K562 (cell line): Measurements from ENCODE around the gene MTMR10. TPM values are rescaled to one million over a fixed set of nuclear protein-coding genes. Genes with fewer than 3 reads are reported as not detected.

ENCODE experiments used
- BCL6 ChIP-seq: fragments of 250-450 bp; sonication (Bioruptor Pico); IDR thresholded peaks from 2 replicates; pipeline ENCODE4 v1.4.0; 2020
- C11orf30 ChIP-seq: fragments of 450-650 bp; IDR thresholded peaks from 2 replicates; pipeline ENCODE4 v1.6.1; 2016; ENCODE audit warnings: low read depth, mild to moderate bottlenecking
- DIDO1 ChIP-seq: fragments of 450-650 bp; IDR thresholded peaks from 2 replicates; pipeline ENCODE4 v1.6.1; 2016; ENCODE audit warnings: low read depth, missing biosample characterization, missing genetic modification characterization
- MAFF ChIP-seq: IDR thresholded peaks from 2 replicates; pipeline ENCODE4 v1.6.1; 2012; ENCODE audit warnings: low read length, improper control_type of control experiment
- ZC3H8 ChIP-seq: fragments of 450-650 bp; IDR thresholded peaks from 2 replicates; pipeline ENCODE4 v1.6.1; 2017
- polyA plus RNA-seq, 8 experiments: library from polyadenylated mRNA; depleted of rRNA in 4 of 8; stranded (reverse) in 5 of 8; unstranded in 3 of 8; fragments of >200 nt; fragmentation: Nextera tagmentation in 2 of 8; fragmentation: Illumina TruSeq in 1 of 8; extraction: Ambion mirVana in 2 of 8; extraction: Trizol in 1 of 8; gene quantifications; 2 replicates each; pipeline versions ENCODE4 v1.2.1 to v1.2.3, GENCODE V29; 2011 to 2014; ENCODE audit warnings: inconsistent platforms in 1 of 8, missing spikeins in 1 of 8
- total RNA-seq, 7 experiments: library from RNA; depleted of rRNA in 6 of 7; stranded (reverse); fragments of >200 nt in 6 of 7; fragmentation: Illumina TruSeq in 2 of 7; extraction: Trizol in 2 of 7; gene quantifications; 2 replicates each; pipeline versions ENCODE4 v1.2.1 to v1.2.3, GENCODE V29; 2011 to 2021; ENCODE audit warnings: low replicate concordance in 1 of 7
- TF ChIP-seq, protein P1 (sequence below): fragments of 450-650 bp; IDR thresholded peaks from 2 replicates; pipeline ENCODE4 v1.6.1; 2016; ENCODE audit warnings: mild to moderate bottlenecking, moderate library complexity

The MTMR10 gene
- total and polyA plus RNA-seq, 9 of the 15 experiments (the other 6 are each of a cell fraction or from before 2014, with no cell fraction given): 1.6 to 6.8 (median 4.8) TPM

DNA sequence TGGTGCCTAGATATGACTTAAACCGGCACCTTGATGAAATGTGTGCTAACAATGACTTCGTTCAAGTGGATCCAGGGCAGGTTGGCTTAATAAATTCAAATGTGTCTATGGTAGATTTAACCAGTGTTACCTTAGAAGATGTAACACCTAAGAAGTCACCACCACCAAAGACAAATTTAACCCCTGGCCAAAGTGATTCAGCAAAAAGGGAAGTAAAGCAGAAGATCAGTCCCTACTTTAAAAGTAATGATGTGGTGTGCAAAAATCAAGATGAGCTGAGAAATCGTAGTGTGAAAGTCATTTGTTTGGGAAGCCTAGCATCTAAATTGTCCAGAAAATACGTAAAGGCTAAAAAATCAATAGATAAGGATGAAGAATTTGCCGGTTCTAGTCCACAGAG is 86.6 kb downstream of the MTMR10 start (continued):
- TF ChIP-seq, protein P1, sequence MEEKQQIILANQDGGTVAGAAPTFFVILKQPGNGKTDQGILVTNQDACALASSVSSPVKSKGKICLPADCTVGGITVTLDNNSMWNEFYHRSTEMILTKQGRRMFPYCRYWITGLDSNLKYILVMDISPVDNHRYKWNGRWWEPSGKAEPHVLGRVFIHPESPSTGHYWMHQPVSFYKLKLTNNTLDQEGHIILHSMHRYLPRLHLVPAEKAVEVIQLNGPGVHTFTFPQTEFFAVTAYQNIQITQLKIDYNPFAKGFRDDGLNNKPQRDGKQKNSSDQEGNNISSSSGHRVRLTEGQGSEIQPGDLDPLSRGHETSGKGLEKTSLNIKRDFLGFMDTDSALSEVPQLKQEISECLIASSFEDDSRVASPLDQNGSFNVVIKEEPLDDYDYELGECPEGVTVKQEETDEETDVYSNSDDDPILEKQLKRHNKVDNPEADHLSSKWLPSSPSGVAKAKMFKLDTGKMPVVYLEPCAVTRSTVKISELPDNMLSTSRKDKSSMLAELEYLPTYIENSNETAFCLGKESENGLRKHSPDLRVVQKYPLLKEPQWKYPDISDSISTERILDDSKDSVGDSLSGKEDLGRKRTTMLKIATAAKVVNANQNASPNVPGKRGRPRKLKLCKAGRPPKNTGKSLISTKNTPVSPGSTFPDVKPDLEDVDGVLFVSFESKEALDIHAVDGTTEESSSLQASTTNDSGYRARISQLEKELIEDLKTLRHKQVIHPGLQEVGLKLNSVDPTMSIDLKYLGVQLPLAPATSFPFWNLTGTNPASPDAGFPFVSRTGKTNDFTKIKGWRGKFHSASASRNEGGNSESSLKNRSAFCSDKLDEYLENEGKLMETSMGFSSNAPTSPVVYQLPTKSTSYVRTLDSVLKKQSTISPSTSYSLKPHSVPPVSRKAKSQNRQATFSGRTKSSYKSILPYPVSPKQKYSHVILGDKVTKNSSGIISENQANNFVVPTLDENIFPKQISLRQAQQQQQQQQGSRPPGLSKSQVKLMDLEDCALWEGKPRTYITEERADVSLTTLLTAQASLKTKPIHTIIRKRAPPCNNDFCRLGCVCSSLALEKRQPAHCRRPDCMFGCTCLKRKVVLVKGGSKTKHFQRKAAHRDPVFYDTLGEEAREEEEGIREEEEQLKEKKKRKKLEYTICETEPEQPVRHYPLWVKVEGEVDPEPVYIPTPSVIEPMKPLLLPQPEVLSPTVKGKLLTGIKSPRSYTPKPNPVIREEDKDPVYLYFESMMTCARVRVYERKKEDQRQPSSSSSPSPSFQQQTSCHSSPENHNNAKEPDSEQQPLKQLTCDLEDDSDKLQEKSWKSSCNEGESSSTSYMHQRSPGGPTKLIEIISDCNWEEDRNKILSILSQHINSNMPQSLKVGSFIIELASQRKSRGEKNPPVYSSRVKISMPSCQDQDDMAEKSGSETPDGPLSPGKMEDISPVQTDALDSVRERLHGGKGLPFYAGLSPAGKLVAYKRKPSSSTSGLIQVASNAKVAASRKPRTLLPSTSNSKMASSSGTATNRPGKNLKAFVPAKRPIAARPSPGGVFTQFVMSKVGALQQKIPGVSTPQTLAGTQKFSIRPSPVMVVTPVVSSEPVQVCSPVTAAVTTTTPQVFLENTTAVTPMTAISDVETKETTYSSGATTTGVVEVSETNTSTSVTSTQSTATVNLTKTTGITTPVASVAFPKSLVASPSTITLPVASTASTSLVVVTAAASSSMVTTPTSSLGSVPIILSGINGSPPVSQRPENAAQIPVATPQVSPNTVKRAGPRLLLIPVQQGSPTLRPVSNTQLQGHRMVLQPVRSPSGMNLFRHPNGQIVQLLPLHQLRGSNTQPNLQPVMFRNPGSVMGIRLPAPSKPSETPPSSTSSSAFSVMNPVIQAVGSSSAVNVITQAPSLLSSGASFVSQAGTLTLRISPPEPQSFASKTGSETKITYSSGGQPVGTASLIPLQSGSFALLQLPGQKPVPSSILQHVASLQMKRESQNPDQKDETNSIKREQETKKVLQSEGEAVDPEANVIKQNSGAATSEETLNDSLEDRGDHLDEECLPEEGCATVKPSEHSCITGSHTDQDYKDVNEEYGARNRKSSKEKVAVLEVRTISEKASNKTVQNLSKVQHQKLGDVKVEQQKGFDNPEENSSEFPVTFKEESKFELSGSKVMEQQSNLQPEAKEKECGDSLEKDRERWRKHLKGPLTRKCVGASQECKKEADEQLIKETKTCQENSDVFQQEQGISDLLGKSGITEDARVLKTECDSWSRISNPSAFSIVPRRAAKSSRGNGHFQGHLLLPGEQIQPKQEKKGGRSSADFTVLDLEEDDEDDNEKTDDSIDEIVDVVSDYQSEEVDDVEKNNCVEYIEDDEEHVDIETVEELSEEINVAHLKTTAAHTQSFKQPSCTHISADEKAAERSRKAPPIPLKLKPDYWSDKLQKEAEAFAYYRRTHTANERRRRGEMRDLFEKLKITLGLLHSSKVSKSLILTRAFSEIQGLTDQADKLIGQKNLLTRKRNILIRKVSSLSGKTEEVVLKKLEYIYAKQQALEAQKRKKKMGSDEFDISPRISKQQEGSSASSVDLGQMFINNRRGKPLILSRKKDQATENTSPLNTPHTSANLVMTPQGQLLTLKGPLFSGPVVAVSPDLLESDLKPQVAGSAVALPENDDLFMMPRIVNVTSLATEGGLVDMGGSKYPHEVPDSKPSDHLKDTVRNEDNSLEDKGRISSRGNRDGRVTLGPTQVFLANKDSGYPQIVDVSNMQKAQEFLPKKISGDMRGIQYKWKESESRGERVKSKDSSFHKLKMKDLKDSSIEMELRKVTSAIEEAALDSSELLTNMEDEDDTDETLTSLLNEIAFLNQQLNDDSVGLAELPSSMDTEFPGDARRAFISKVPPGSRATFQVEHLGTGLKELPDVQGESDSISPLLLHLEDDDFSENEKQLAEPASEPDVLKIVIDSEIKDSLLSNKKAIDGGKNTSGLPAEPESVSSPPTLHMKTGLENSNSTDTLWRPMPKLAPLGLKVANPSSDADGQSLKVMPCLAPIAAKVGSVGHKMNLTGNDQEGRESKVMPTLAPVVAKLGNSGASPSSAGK: 0 out of 2 replicates have a peak, but pooled peaks have one; percentile 11
- no peak for TF ChIP-seq BCL6 (CRISPR knock-in tag)
- peak; percentile 56 for TF ChIP-seq C11orf30
- TF ChIP-seq DIDO1: no peak
- no peak for TF ChIP-seq ZC3H8
- peak; percentile 56; the same call in 1 of the 2 replicates for TF ChIP-seq MAFF
